ENCODE data around the gene ATP4B. TPM values are rescaled to one million over a fixed set of nuclear protein-coding genes. Genes with fewer than 3 reads are reported as not detected.
A peak's percentile ranks its signal among the peaks of the same experiment; 100 is the strongest.

Gene ATP4B
- total RNA-seq, 1 donor from 2014 or later: not detected

DNA sequence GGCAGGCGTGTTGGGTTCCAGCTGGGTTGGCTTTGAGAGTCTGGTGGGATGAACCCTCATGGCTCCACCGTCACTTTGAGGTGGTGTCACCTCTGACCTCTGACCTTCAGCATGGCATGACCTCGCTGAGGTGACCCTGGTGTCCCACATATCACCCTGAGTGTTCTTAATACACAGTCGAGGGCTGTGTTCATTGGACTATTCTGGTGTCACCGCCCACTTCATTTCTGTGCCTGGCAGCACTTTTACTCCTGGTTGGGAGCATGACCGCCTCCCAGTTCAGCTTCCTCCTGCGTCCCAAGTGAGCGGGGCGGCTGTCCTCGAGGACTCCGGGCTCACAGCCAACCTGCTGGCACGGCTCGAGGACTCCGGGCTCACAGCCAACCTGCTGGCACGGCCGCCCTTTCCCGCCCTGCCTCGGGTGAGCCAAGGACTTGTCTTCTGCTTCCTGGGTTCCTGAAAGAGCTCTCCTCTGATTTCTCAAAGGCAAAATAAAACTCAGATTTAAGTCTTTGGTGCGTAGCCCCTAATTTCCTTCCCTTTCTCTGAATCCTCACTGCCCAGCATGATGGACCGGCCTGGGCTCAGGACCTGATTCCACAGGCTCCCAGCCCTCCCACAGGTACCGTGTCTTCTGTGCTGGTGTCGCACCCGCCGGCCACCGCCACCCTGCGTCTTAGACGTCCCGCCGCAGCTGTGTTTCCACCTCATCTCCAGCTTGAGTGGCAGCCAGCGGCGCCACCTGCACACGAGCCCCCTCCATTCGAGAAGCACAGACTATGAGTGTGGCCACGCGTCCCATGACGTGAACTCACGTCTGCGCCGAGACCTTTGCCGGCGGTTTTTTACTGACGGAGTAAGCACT lies 10.4 kb downstream of the ATP4B start:
- no peaks in the 10 kb centered on the region for H3K4me1 Mint-ChIP-seq
- no peaks in the 10 kb centered on the region for H3K27me3 Mint-ChIP-seq (ENCODE audit: low read depth)
- DNase-seq (ENCODE audit: low read depth, low spot score): no peak
- no peak overlapping the region for H3K4me3 Mint-ChIP-seq
- TF ChIP-seq, protein P1, sequence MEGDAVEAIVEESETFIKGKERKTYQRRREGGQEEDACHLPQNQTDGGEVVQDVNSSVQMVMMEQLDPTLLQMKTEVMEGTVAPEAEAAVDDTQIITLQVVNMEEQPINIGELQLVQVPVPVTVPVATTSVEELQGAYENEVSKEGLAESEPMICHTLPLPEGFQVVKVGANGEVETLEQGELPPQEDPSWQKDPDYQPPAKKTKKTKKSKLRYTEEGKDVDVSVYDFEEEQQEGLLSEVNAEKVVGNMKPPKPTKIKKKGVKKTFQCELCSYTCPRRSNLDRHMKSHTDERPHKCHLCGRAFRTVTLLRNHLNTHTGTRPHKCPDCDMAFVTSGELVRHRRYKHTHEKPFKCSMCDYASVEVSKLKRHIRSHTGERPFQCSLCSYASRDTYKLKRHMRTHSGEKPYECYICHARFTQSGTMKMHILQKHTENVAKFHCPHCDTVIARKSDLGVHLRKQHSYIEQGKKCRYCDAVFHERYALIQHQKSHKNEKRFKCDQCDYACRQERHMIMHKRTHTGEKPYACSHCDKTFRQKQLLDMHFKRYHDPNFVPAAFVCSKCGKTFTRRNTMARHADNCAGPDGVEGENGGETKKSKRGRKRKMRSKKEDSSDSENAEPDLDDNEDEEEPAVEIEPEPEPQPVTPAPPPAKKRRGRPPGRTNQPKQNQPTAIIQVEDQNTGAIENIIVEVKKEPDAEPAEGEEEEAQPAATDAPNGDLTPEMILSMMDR (conservative IDR thresholded peaks at IDR 0.05): no peak
- no peaks in the 10 kb centered on the region for H3K9me3 Mint-ChIP-seq
- no peak overlapping the region for H3K27ac Mint-ChIP-seq (ENCODE audit: unreplicated experiment)
- peaks cover 30% of the 10 kb centered on the region for H3K36me3 Mint-ChIP-seq (ENCODE audit: low read depth)

DNA sequence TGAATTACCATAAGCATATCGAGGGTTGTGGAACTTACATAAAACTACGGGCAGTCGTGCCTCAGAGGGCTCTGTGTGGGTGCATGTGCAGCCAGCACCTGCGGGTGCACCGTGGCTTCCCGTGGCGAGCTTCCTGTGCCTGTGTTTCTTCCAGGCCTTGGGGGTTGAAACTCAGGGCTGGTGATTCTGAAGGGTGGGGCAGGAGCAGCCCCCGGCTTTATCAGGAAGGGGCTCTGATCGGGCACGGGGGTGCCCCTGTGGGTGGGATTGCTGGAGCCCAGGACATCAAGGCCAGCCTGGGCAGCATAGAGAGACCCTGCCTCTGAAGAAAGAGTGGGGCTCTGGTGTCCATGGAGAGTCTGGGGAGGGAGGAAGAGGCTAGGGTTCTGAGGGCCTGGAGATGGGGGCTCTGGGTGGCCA lies 11.1 kb downstream of the ATP4B start:
- Mint-ChIP-seq H3K4me3 (peak overlapping the region; percentile 23), H3K27me3 (ENCODE audit: low read depth) (no peaks in the 10 kb centered on the region), H3K9me3 (no peaks in the 10 kb centered on the region), H3K27ac (ENCODE audit: unreplicated experiment) (no peak overlapping the region), H3K36me3 (ENCODE audit: low read depth) (peaks cover 37% of the 10 kb centered on the region), H3K4me1 (no peaks in the 10 kb centered on the region)
- TF ChIP-seq, protein P1 (conservative IDR thresholded peaks at IDR 0.05): no peak
- no peak for DNase-seq (ENCODE audit: low read depth, low spot score)

DNA sequence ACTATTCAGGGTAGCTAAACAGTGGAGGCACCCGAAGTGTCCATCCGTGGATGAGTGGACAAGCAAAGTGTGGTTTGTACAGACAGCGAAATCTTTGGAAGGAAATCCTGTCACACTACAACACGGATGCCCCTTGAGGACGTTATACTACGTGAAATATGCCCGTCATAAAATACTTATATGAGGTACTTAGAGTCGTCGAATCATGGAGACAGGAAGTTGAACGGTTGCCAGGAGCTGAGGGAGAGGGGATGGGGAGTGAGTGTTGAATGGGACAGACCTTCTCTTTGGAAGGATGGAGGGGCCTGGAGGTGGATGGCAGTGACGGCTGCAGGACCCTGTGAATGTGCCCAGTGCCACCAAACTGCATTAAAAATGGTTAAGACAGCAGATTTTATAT lies 11.6 kb downstream of the ATP4B start:
- DNase-seq (ENCODE audit: low read depth, low spot score): no peak
- H3K9me3 Mint-ChIP-seq: no peaks in the 10 kb centered on the region
- peaks cover 42% of the 10 kb centered on the region for H3K36me3 Mint-ChIP-seq (ENCODE audit: low read depth)
- no peaks in the 10 kb centered on the region for H3K4me1 Mint-ChIP-seq
- peak overlapping the region; percentile 23 for H3K4me3 Mint-ChIP-seq
- no peaks in the 10 kb centered on the region for H3K27me3 Mint-ChIP-seq (ENCODE audit: low read depth)
- TF ChIP-seq, protein P1 (conservative IDR thresholded peaks at IDR 0.05): no peak
- no peak overlapping the region for H3K27ac Mint-ChIP-seq (ENCODE audit: unreplicated experiment)

DNA sequence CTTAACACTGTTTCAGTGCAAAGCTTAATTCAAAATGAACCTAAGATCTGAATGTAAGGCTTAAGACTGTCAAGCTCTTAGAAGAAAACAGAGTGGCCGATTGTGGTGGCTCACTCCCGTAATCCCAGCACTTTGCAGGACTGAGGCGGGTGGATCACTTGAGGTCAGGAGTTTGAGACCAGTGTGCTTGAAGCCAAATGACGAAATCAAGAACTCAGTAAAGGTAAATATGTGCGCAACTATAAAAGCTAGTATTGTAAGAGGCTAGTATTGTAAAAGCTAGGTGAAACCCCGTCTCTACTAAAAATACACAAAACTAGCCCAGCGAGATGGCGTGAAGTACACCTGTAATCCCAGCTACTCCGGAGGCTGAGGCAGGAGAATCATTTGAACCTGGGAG lies 12.7 kb downstream of the ATP4B start:
- Mint-ChIP-seq H3K4me1 (no peaks in the 10 kb centered on the region), H3K36me3 (ENCODE audit: low read depth) (peaks cover 48% of the 10 kb centered on the region), H3K4me3 (no peak overlapping the region), H3K27ac (ENCODE audit: unreplicated experiment) (no peak overlapping the region), H3K27me3 (ENCODE audit: low read depth) (no peaks in the 10 kb centered on the region), H3K9me3 (no peaks in the 10 kb centered on the region)
- TF ChIP-seq, protein P1 (conservative IDR thresholded peaks at IDR 0.05): no peak
- no peak for DNase-seq (ENCODE audit: low read depth, low spot score)

DNA sequence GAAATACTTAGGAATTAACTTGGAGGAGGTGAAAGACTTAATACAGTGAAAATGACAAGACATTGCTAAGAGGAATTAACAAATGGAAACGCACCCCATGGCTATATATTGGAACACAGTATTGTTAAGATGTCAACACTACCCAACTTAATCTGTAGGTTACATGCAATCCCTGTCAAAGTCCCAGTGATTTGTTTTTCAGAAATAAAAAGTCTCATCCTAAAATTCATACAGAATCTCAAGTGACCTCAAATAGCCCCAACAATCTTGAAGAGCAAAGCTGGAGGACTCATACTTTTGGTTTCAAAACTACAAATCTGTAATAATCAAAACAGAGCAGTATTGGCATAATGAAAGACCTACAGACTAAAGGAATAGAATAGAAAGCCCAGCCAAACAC lies 13.2 kb downstream of the ATP4B start:
- H3K4me3 Mint-ChIP-seq: no peak overlapping the region
- no peak overlapping the region for H3K27ac Mint-ChIP-seq (ENCODE audit: unreplicated experiment)
- no peaks in the 10 kb centered on the region for H3K27me3 Mint-ChIP-seq (ENCODE audit: low read depth)
- peaks cover 54% of the 10 kb centered on the region for H3K36me3 Mint-ChIP-seq (ENCODE audit: low read depth)
- TF ChIP-seq, protein P1 (conservative IDR thresholded peaks at IDR 0.05): no peak
- no peaks in the 10 kb centered on the region for H3K4me1 Mint-ChIP-seq
- H3K9me3 Mint-ChIP-seq: no peaks in the 10 kb centered on the region
- no peak for DNase-seq (ENCODE audit: low read depth, low spot score)

All from neural crest cell (in vitro differentiated cells).